ENCODE results near the gene XNDC1N.

DNA sequence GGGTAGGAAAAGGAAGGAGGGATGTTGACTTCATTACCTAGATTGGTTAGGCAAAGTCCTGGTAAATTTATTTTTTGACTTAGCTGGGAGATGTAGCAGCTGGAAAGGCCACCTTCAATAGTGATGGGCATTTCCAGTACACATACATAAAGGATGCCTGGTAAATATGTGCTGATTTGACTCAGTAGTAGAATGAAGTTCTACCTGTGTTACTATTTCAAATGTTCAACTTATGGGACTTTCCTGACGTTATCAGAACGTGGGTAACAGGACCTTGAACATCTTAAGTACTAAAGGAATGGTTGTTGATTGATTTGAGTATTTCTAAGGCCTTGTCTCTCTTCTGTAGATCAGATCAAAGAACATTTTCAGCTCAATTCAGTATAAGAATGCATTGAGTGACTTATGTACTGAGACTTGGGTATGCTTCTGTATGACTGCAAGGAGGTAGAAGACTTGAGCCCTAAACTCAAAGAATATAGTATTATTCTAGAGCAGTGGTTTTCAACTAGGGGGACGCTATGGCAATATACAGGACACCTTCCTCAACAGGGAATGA is 27.6 kb upstream of the XNDC1N start:
- TF ChIP-seq CTCF (IDR thresholded peaks at IDR 0.05), result no peak
- TF ChIP-seq POLR2AphosphoS5 (IDR thresholded peaks at IDR 0.05), result no peak
- no peak for TF ChIP-seq POLR2A (IDR thresholded peaks at IDR 0.05)

All from breast epithelium (tissue), 3 donors.